Stimulated activated effector memory CD8-positive, alpha-beta T cell treated with anti-CD3 and anti-CD28 coated beads, Interleukin-12 subunit alpha, Interleukin-12 subunit beta, amount 100 ng/mL, for 72 hours (primary cell): ENCODE data around the gene NELL2.
A peak's percentile ranks its signal among the peaks of the same experiment; 100 is the strongest.
"Not testable (repeated sequence)": the region's sequence is repeated elsewhere in the genome, so short reads cannot be mapped to it uniquely, and the experiment has no call there.

ENCODE experiments used
- ATAC-seq: fragments of 150-1000 bp; cut with Tn5 transposase; 2 replicates; pipeline ENCODE4 v1.10.0; 2021
- DNase-seq, 2 donors: peaks; one replicate each; pipeline ENCODE4 v3.0.0; 2021 to 2022; ENCODE audit warnings: low spot score in 2 of 2
- H3K27ac Mint-ChIP-seq: one replicate; pipeline ENCODE4 v1.8.0; 2022; ENCODE audit warnings: mild to moderate bottlenecking, mixed read lengths
- H3K36me3 Mint-ChIP-seq: one replicate; pipeline ENCODE4 v1.8.0; 2022; ENCODE audit warnings: mild to moderate bottlenecking, mixed read lengths
- H3K4me1 Mint-ChIP-seq: one replicate; pipeline ENCODE4 v1.8.0; 2022; ENCODE audit warnings: mixed read lengths
- H3K4me3 Mint-ChIP-seq: one replicate; pipeline ENCODE4 v1.8.0; 2022; ENCODE audit warnings: mild to moderate bottlenecking, mixed read lengths
- H3K9me3 Mint-ChIP-seq: one replicate; pipeline ENCODE4 v1.8.0; 2022; ENCODE audit warnings: mixed read lengths

The NELL2 gene

DNA sequence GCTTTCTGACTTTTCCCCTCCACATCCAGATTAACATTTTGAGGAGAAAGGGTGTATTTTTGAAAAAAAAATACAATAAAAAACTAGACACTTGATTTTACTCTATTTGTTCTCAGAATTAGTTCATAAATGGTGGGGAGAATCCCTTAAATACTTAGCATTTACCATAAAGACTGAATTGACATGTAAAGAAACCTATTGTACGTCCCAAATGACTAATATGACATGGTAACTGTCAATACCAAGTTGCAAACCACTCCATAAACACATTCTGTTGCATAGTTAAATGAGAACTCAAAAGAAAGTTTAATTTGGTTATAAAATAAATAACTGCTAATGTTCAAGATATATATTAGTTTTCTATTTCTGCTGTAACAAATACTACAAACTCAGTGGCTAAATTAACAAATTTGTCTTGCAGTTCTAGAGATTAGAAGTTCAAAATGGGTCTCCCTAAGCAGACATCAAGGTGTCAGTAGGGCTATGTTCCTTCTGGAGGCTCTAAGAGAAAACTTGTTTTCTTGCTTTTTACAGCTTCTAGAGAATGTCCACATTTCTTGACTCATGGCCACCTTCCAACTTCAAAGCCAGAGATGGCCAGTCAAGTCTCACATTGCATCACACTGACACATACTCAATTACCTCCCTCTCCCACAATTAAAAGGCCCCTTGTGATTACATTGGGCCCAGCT lies 16.0 kb downstream of the NELL2 start:
- Mint-ChIP-seq H3K27ac (peak overlapping the region; percentile 9), H3K4me1 (peaks cover 23% of the 10 kb centered on the region), H3K9me3 (peaks cover 13% of the 10 kb centered on the region), H3K4me3 (no peak overlapping the region), H3K36me3 (no peaks in the 10 kb centered on the region)
- DNase-seq (no peak), ATAC-seq (peak; percentile 70)

DNA sequence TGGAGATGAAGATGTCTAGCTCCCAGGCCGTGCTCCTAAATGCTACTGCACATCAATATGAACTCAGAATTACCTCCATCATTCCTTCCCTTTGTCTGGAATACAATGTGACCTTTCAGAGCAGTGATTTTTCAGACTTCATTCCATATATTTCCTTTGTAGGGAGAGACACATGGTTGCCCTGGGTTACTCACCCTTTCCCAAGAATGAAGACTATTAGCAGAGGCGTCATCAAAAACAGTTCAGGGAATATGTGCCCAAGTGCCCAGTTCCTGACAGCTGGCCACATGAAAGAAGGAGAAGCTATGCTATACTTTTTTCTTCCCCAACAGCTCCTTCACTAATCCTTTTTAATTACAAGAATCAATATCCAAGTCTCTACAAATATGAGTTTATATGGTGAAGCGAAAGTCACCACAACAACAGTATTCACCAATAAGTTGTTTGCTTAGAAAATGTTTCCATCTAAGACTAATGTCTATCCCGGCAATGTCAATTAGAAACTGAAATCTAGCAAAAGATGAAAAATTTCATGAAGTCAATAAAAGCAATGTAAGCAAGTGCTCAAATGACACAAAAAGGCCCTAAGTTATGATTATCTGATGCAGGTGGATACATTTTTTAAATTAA lies 17.8 kb downstream of the NELL2 start:
- Mint-ChIP-seq H3K36me3 (no peaks in the 10 kb centered on the region), H3K4me1 (peaks cover 23% of the 10 kb centered on the region), H3K4me3 (no peak overlapping the region), H3K27ac (no peak overlapping the region), H3K9me3 (peaks cover 4% of the 10 kb centered on the region)
- DNase-seq = no peak
- peak; percentile 53 for ATAC-seq

DNA sequence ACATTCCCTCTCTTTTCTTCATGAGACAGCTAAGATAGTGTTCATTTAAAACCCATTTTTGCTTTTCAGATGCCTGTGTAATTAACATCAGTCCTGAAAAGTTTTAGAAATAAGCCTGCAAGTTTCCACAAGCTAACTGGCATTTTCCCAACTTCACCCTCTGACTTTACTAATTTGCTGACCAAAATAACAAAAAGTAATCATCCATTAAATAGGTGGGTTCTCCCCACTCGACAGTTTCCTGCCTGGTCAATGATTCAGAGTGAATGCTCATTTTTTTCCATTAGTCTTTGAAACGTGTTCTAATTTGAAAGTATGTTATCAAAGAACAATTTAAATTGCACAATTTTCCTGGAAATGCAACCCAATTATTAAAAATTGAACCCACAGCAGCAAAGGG lies 23.6 kb downstream of the NELL2 start:
- no peaks in the 10 kb centered on the region for H3K9me3 Mint-ChIP-seq
- no peak for DNase-seq
- peaks cover 8% of the 10 kb centered on the region for H3K36me3 Mint-ChIP-seq
- H3K4me1 Mint-ChIP-seq = peaks cover 33% of the 10 kb centered on the region
- H3K27ac Mint-ChIP-seq = peak overlapping the region; percentile 60
- peak overlapping the region; percentile 30 for H3K4me3 Mint-ChIP-seq
- no peak for ATAC-seq

GRCh38 chr12:44851586-44851985 lies 24.5 kb downstream of the NELL2 start:
- Mint-ChIP-seq H3K9me3 (peaks cover under 1% of the 10 kb centered on the region), H3K36me3 (peaks cover 12% of the 10 kb centered on the region), H3K27ac (no peak overlapping the region), H3K4me3 (no peak overlapping the region), H3K4me1 (peaks cover 36% of the 10 kb centered on the region)
- DNase-seq = no peak
- ATAC-seq = no peak

GRCh38 chr12:44848703-44849085 lies 27.4 kb downstream of the NELL2 start:
- H3K27ac Mint-ChIP-seq = peak overlapping the region; percentile 98
- peaks cover 12% of the 10 kb centered on the region for H3K36me3 Mint-ChIP-seq
- peaks cover 42% of the 10 kb centered on the region for H3K4me1 Mint-ChIP-seq
- H3K9me3 Mint-ChIP-seq = peaks cover 2% of the 10 kb centered on the region
- H3K4me3 Mint-ChIP-seq = peak overlapping the region; percentile 65
- DNase-seq (no peak), ATAC-seq (peak; percentile 78)

DNA sequence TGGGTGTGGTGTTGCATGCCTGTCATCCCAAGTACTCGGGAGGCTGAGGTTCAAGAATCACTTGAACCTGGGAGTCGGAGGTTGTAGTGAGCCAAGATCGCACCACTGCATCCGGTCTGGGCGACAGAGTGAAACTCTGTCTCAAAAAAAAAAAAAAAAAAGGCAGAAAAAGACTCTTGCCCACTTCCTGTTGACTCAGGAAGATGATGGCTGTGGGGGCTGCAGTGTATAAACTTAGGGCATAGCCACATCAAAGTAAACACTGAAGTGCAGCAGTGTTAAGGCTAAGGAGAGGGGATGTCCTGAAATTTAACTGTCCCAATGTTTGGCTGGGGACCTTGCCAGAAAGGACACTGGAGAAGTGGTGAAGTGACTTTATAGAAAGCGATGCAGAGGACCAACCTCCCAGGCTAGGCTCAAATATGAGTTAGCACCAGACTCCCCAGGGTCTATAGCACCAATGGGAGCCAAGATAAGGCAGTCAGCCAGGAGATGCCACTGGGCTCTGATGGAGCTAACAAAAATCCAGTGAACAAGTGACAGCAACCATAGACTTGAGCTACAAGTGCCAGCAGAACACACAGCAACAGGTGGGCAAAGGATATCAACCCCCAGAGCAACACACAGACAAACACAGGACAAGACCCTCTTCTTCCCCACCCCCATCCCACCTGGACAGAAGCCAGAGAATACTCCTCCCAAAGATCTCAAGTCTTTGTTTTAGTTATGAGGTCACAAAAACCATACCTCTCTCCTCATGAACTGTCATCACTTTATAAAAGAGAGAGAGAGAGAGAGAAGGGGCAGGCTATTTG lies 28.0 kb downstream of the NELL2 start:
- H3K4me1 Mint-ChIP-seq = peaks cover 43% of the 10 kb centered on the region
- DNase-seq (peak; percentile 25 to 74), ATAC-seq (peak; percentile 92)
- H3K36me3 Mint-ChIP-seq = peaks cover 12% of the 10 kb centered on the region
- H3K27ac Mint-ChIP-seq = peak overlapping the region; percentile 98
- H3K4me3 Mint-ChIP-seq = peak overlapping the region; percentile 65
- H3K9me3 Mint-ChIP-seq = peaks cover 2% of the 10 kb centered on the region

GRCh38 chr12:44847403-44847802 lies 28.7 kb downstream of the NELL2 start:
- peaks cover 2% of the 10 kb centered on the region for H3K9me3 Mint-ChIP-seq
- no peak for DNase-seq
- peak overlapping the region; percentile 65 for H3K4me3 Mint-ChIP-seq
- ATAC-seq = no peak
- H3K27ac Mint-ChIP-seq = peak overlapping the region; percentile 98
- peaks cover 12% of the 10 kb centered on the region for H3K36me3 Mint-ChIP-seq
- peaks cover 44% of the 10 kb centered on the region for H3K4me1 Mint-ChIP-seq

DNA sequence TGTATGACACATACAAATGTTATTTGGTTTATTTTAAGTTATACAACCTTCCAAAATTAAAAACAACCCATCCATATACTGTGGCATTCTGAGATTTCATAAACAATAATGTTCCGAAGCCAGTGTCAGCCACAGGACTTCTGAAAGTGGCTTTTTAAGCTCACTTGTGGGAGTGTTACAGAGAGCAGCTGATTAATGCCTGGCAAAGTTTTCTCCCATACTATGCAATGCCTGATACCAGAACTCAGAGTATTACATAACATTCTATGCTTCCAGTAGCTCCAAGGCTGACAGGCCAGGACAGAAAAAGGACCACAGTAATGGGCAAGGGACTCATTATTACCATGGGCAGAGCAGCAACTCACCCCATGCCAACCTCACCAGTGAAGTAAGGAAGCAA lies 29.3 kb downstream of the NELL2 start:
- Mint-ChIP-seq H3K4me3 (peak overlapping the region; percentile 65), H3K36me3 (peaks cover 12% of the 10 kb centered on the region), H3K27ac (peak overlapping the region; percentile 98), H3K9me3 (peaks cover 2% of the 10 kb centered on the region), H3K4me1 (peaks cover 42% of the 10 kb centered on the region)
- ATAC-seq (no peak), DNase-seq (no peak)

- Mint-ChIP-seq H3K4me3 (peak overlapping the region; percentile 9), H3K36me3 (peaks cover 6% of the 10 kb centered on the region), H3K27ac (peak overlapping the region; percentile 20), H3K9me3 (peaks cover 2% of the 10 kb centered on the region), H3K4me1 (peaks cover 41% of the 10 kb centered on the region)
- ATAC-seq (no peak), DNase-seq (no peak)
Measured at GRCh38 chr12:44842669-44843068, 33.4 kb downstream of the NELL2 start.

DNA sequence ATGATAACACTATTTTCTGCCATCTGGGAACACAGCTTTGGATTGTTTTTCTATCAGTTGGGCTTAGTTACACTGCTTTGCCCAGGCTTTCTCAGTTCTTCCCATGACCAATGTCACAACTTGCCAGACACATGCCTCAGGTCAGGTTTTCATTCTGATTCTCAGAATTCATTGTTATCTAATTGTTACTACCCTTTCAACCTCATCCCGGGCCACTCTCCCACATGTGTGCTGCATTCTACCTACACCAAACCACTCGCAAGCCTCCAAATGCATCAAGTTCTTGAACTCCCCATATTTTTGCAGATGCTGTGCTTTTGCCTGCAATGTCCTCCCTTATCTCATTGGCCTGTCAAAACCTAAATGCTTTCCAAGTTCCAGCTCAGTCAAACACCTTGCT lies 36.3 kb downstream of the NELL2 start:
- no peaks in the 10 kb centered on the region for H3K9me3 Mint-ChIP-seq
- peak overlapping the region; percentile 3 for H3K4me3 Mint-ChIP-seq
- DNase-seq (no peak), ATAC-seq (peak; percentile 71)
- peak overlapping the region; percentile 41 for H3K27ac Mint-ChIP-seq
- peaks cover 54% of the 10 kb centered on the region for H3K4me1 Mint-ChIP-seq
- H3K36me3 Mint-ChIP-seq = no peaks in the 10 kb centered on the region

GRCh38 chr12:44837114-44837755 lies 38.9 kb downstream of the NELL2 start:
- no peak for ATAC-seq
- no peak for DNase-seq
- H3K36me3 Mint-ChIP-seq = no peaks in the 10 kb centered on the region
- H3K27ac Mint-ChIP-seq = peak overlapping the region; percentile 14
- H3K4me1 Mint-ChIP-seq = peaks cover 46% of the 10 kb centered on the region
- H3K4me3 Mint-ChIP-seq = peak overlapping the region; percentile 26
- H3K9me3 Mint-ChIP-seq = no peaks in the 10 kb centered on the region

DNA sequence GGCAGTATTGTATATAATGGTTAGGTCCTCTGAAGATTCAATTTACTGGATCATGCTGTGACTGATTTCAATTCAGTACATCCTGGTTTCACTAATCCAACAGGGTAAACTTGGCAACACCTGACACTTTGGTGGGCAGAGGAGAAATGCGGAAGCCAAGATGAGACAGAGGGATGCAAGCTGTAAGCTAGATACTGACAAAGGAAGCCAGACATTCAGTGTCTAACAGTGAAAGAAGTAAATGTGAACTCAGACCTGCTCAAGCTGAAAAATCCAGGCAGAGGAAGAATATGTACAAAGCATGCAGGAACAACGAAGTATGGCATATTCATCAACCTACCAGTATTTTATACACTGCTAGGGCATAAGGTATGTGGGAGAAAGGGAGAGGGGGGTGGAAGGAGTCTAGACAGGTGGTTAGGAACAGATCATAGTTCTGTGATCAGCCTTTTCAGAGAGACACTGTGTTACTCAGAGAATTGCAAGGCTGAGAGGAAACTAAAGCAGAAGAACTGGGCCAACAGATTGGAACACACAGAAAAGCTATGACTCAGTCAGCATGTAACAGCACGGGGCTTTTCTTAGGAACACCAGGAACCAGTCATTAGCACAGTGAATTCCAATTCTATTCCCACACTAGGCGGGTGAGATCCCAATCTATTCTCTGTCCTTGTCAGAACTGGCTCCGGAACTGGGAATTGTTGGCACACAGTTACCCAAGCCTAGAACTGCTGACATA lies 40.3 kb downstream of the NELL2 start:
- Mint-ChIP-seq H3K4me3 (peak overlapping the region; percentile 26), H3K36me3 (no peaks in the 10 kb centered on the region), H3K9me3 (peaks cover 3% of the 10 kb centered on the region), H3K27ac (peak overlapping the region; percentile 14), H3K4me1 (peaks cover 44% of the 10 kb centered on the region)
- no peak for DNase-seq
- peak; percentile 92 for ATAC-seq

GRCh38 chr12:44834996-44835395 lies 41.1 kb downstream of the NELL2 start:
- Mint-ChIP-seq H3K4me1 (peaks cover 46% of the 10 kb centered on the region), H3K4me3 (peak overlapping the region; percentile 26), H3K27ac (peak overlapping the region; percentile 14)
- ATAC-seq, H3K9me3 Mint-ChIP-seq, H3K36me3 Mint-ChIP-seq, DNase-seq: not testable (repeated sequence)

GRCh38 chr12:44833561-44833960 lies 42.6 kb downstream of the NELL2 start:
- Mint-ChIP-seq H3K4me3 (no peak overlapping the region), H3K27ac (no peak overlapping the region), H3K4me1 (peaks cover 49% of the 10 kb centered on the region), H3K9me3 (peaks cover 3% of the 10 kb centered on the region), H3K36me3 (no peaks in the 10 kb centered on the region)
- ATAC-seq = no peak
- no peak for DNase-seq
